ENCODE data around the gene SPNS2. TPM values are rescaled to one million over a fixed set of nuclear protein-coding genes. Genes with fewer than 3 reads are reported as not detected.

Gene SPNS2
- total RNA-seq, 1 experiment from 2014 or later: not detected

GRCh38 chr17:4515501-4515900, 16.8 kb downstream of the SPNS2 start:
- intact Hi-C loops (cut with micrococcal nuclease): no loop called here
- POLR2A ChIA-PET: no interaction called here
- H3K4me1 Mint-ChIP-seq (ENCODE audit: insufficient read depth, unreplicated experiment): peaks cover 3% of the 10 kb centered on the region
- CTCF ChIA-PET: no interaction called here
- H3K27ac Mint-ChIP-seq (ENCODE audit: low read depth, unreplicated experiment): no peak overlapping the region
- no peak overlapping the region for H3K4me3 Mint-ChIP-seq (ENCODE audit: unreplicated experiment)
- no peak for DNase-seq (ENCODE audit: unreplicated experiment)
- no peak for TF ChIP-seq CTCF (IDR thresholded peaks at IDR 0.05; ENCODE audit: unreplicated experiment)
- H3K27me3 Mint-ChIP-seq (ENCODE audit: insufficient read depth, unreplicated experiment): no peaks in the 10 kb centered on the region
- H3K9me3 Mint-ChIP-seq (ENCODE audit: unreplicated experiment): peaks cover 8% of the 10 kb centered on the region
- H3K36me3 Mint-ChIP-seq (ENCODE audit: insufficient read depth, unreplicated experiment): no peaks in the 10 kb centered on the region
- BruUV-seq (replicated peaks): no TSS peak

- Mint-ChIP-seq H3K36me3 (ENCODE audit: insufficient read depth, unreplicated experiment) (no peaks in the 10 kb centered on the region), H3K4me3 (ENCODE audit: unreplicated experiment) (no peak overlapping the region), H3K4me1 (ENCODE audit: insufficient read depth, unreplicated experiment) (peaks cover 12% of the 10 kb centered on the region), H3K27me3 (ENCODE audit: insufficient read depth, unreplicated experiment) (no peaks in the 10 kb centered on the region), H3K9me3 (ENCODE audit: unreplicated experiment) (peaks cover 8% of the 10 kb centered on the region), H3K27ac (ENCODE audit: low read depth, unreplicated experiment) (no peak overlapping the region)
- ChIA-PET CTCF (no interaction called here), POLR2A (interaction anchor here (0.6 kb wide), 1 partner anchor 23 kb away, joined by 3 read pairs; no protein-coding TSS in a partner anchor)
- no peak for TF ChIP-seq CTCF (IDR thresholded peaks at IDR 0.05; ENCODE audit: unreplicated experiment)
- BruUV-seq (replicated peaks): no TSS peak
- intact Hi-C loops (cut with micrococcal nuclease): no loop called here
- DNase-seq (ENCODE audit: unreplicated experiment): no peak
Measured at GRCh38 chr17:4516735-4517134, 18.1 kb downstream of the SPNS2 start.

- DNase-seq (ENCODE audit: unreplicated experiment): no peak
- CTCF ChIA-PET: interaction anchor here (0.5 to 1.2 kb wide), 3 partner anchors 47 to 659 kb away, joined by 3 read pairs; no protein-coding TSS in a partner anchor
- intact Hi-C loops (cut with micrococcal nuclease): no loop called here
- Mint-ChIP-seq H3K4me3 (ENCODE audit: unreplicated experiment) (no peak overlapping the region), H3K9me3 (ENCODE audit: unreplicated experiment) (peaks cover 8% of the 10 kb centered on the region), H3K27ac (ENCODE audit: low read depth, unreplicated experiment) (no peak overlapping the region), H3K4me1 (ENCODE audit: insufficient read depth, unreplicated experiment) (peaks cover 12% of the 10 kb centered on the region), H3K36me3 (ENCODE audit: insufficient read depth, unreplicated experiment) (no peaks in the 10 kb centered on the region), H3K27me3 (ENCODE audit: insufficient read depth, unreplicated experiment) (no peaks in the 10 kb centered on the region)
- BruUV-seq (replicated peaks): no TSS peak
- TF ChIP-seq CTCF (IDR thresholded peaks at IDR 0.05; ENCODE audit: unreplicated experiment): no peak
- POLR2A ChIA-PET: interaction anchor here (1.9 kb wide), 1 partner anchor 36 kb away, joined by 4 read pairs; the partner anchor contains the start of gene MYBBP1A
Measured at GRCh38 chr17:4518901-4519300, 20.2 kb downstream of the SPNS2 start.

- peaks cover 8% of the 10 kb centered on the region for H3K9me3 Mint-ChIP-seq (ENCODE audit: unreplicated experiment)
- DNase-seq (ENCODE audit: unreplicated experiment): no peak
- H3K4me1 Mint-ChIP-seq (ENCODE audit: insufficient read depth, unreplicated experiment): peaks cover 12% of the 10 kb centered on the region
- no peak overlapping the region for H3K27ac Mint-ChIP-seq (ENCODE audit: low read depth, unreplicated experiment)
- TF ChIP-seq CTCF (IDR thresholded peaks at IDR 0.05; ENCODE audit: unreplicated experiment): no peak
- ChIA-PET POLR2A (interaction anchor here (1.9 kb wide), 1 partner anchor 35 kb away, joined by 4 read pairs; the partner anchor contains the start of gene MYBBP1A), CTCF (interaction anchor here (0.5 to 1.2 kb wide), 4 partner anchors 11 to 660 kb away, joined by 3 read pairs; no protein-coding TSS in a partner anchor)
- H3K36me3 Mint-ChIP-seq (ENCODE audit: insufficient read depth, unreplicated experiment): no peaks in the 10 kb centered on the region
- intact Hi-C loops (cut with micrococcal nuclease): no loop called here
- H3K27me3 Mint-ChIP-seq (ENCODE audit: insufficient read depth, unreplicated experiment): no peaks in the 10 kb centered on the region
- H3K4me3 Mint-ChIP-seq (ENCODE audit: unreplicated experiment): no peak overlapping the region
- no TSS peak for BruUV-seq (replicated peaks)
Measured at GRCh38 chr17:4519361-4519788, 20.7 kb downstream of the SPNS2 start.
